NCI-H2196 (cell line): ENCODE measurements around the gene PPP1CA.
"Not testable (repeated sequence)": the region's sequence is repeated elsewhere in the genome, so short reads cannot be mapped to it uniquely, and the experiment has no call there.

Experiments
- DNase-seq: peaks from one replicate; lab custom pipeline; 2025; ENCODE audit not compliant: unreplicated experiment; lab: John Stamatoyannopoulos, UW

The PPP1CA gene

DNA sequence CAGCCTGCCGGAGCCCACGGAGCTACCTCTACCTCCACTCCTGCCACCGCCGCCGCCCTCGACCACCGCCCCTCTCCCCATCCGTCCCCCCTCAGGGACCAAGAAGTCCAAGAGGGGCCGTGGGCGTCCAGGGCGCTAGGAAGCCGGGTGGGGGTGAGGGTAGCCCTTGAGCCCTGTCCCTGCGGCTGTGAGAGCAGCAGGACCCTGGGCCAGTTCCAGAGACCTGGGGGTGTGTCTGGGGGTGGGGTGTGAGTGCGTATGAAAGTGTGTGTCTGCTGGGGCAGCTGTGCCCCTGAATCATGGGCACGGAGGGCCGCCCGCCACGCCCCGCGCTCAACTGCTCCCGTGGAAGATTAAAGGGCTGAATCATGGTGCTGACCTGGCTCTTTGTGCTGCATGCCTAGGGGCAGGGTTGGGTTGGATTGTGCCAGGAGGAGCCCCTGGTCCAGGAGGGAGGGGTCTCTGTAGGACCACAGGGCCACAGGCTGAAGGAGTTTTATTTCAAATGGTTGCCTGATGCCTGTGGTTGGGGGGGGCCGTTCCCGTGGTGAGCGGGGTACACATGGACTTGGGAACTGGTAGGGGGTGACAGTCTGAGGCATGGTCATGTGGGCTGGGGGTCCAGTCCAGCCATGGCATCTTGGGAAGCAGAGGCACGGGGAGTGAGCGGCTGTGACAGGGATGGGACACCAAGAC, 33.5 kb upstream of the PPP1CA start:
- no peak for DNase-seq

DNA sequence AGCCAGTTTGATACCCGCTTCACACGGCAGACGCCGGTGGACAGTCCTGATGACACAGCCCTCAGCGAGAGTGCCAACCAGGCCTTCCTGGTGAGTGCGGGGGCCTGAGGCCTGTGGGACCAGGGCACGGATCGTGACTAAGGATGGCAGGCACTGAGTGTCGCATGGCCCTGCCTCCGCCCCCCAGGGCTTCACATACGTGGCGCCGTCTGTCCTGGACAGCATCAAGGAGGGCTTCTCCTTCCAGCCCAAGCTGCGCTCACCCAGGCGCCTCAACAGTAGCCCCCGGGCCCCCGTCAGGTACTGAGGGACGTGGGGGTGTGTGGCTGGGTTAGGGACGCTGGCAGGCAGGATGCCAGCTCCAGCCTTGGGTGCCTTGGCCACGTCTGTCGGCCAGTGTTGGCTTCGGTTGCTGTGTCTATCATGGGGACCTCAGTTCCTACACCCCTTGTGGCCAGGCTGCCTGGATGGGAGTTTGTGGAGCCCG, 32.8 kb upstream of the PPP1CA start:
- no peak for DNase-seq

DNA sequence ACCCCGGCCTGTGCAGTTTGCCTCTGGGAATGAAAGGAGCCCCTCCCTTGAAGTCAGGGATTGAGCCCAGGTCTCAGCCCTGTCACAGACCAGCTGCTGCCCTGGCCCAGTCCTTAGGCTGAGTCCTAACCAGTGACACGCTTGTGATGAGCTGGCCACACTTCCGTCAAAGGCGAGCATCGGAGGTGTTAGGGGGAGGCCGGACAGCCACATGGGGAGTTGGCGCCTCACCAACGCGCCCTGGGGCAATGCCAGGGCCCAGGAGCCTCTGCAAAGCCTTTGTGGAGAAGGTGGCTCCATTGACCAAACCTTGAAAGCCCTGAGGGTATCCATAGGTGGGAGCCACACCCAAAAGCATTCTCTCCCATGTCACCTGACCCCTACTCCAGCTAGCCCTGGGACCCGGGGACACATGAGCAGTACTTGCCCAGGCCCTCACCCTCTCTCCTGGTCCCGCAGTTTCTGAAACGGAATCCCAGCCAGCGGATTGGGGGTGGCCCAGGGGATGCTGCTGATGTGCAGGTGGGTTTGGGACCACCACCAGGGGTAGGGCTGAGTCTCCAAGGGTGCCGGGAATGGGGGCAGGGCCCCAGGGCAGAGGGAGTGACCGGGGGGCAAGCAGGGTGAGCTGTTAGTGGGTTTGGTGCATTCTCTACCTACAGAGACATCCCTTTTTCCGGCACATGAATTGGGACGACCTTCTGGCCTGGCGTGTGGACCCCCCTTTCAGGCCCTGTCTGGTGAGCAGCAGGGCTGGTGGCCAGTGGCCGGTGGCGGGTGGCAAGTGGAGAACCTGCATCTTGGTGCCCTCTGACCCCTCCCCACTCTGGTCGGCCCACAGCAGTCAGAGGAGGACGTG, 32.1 kb upstream of the PPP1CA start:
- no peak for DNase-seq

DNA sequence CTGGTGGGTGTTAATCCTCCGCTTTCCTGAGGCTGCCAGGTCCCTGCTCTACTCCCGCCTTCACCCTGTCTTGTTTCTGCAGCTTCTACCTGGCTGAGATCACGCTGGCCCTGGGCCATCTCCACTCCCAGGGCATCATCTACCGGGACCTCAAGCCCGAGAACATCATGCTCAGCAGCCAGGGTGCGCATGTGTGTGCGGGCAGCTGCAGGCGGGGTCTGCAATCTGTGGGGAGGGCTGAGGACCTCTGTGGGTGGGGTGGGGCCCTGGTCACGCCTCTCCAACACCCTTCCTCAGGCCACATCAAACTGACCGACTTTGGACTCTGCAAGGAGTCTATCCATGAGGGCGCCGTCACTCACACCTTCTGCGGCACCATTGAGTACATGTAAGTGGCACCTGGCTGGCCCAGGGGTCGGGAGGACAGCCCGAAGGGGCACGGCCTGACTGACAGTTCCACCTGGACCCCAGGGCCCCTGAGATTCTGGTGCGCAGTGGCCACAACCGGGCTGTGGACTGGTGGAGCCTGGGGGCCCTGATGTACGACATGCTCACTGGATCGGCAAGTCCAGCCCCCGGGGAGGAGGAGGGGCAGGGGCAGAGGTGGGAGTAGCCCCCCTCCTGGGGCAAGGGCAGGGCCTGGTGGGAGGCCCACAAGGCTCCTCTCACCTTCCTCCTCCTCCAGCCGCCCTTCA, 31.1 kb upstream of the PPP1CA start:
- no peak for DNase-seq

DNA sequence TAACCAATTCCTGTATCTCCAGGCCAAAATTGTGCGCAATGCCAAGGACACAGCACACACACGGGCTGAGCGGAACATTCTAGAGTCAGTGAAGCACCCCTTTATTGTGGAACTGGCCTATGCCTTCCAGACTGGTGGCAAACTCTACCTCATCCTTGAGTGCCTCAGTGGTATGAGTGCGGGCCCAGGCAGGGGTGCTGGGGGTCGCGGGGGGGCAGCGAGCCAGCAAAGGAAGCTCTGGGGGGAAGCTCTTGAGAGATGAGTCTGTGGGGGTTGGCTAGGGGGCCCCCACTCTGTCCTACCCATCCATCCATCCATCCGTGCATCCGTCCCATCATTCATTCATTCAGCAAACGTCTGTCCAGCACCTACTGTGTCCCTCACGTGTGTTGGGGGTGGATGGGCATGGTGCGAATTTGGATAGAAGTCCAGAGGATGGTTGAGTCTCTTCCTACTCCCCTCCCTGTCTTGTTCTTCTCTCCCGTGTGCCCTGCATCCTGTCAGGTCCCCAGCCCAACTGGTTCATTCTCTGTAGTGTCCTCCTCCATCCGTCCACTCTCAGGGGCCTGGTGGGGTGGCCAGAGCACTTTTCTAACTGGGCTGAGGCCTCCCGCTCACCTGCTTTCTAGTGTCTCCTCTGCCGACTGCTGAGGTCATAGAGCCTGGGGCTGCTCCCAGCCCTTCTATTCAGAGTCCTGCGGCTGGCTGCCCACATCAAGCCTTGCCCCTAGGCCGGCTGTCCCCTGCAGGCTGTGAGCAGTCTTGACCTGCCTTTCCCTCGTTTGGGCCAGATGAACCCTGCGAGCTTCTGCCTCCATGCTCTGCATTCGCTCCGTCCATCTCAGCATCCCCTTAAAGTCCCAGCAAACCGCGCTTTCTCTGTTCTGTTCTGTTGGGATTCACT, 29.9 kb upstream of the PPP1CA start:
- DNase-seq, result no peak

DNA sequence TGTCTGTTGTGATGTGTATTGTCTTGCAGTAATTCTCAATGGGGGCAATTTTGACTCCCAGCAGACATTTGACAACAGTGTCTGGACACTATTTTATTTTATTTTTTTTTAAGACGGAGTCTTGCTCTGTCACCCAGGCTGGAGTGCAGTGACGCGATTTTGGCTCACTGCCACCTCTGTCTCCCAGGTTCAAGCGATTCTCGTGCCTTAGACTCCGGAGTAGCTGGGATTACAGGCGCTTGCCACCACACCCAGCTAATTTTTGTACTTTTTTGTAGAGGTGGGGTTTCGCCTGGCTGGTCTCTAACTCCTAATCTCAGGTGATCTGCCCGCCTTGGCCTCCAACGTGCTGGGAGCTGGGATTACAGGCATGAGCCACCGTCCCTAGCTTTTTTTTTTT, 28.1 kb upstream of the PPP1CA start:
- no peak for DNase-seq

DNA sequence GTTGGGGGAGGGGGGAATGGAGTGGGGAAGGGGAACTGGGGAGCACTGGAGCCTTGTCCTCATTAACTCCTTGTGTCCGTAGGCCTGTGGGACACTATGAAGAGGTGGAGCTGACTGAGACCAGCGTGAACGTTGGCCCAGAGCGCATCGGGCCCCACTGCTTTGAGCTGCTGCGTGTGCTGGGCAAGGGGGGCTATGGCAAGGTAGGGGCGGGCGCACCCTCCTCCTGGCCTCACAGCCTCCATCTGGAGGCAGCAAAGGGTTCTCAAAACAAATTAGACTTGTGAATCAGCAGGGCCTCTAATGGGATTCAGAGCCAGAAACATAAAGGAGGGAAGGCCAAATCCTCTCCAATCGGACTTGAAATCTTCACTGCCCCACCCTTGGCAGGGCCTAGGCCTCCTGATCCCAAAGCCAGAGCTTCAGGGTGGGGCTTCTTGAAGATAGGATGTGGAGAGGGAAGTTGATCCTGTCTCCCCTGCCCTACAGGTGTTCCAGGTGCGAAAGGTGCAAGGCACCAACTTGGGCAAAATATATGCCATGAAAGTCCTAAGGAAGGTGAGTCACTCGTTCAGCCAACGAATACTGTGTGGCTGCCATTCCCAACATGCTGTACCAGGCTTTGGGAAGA, 27.5 kb upstream of the PPP1CA start:
- no peak for DNase-seq

DNA sequence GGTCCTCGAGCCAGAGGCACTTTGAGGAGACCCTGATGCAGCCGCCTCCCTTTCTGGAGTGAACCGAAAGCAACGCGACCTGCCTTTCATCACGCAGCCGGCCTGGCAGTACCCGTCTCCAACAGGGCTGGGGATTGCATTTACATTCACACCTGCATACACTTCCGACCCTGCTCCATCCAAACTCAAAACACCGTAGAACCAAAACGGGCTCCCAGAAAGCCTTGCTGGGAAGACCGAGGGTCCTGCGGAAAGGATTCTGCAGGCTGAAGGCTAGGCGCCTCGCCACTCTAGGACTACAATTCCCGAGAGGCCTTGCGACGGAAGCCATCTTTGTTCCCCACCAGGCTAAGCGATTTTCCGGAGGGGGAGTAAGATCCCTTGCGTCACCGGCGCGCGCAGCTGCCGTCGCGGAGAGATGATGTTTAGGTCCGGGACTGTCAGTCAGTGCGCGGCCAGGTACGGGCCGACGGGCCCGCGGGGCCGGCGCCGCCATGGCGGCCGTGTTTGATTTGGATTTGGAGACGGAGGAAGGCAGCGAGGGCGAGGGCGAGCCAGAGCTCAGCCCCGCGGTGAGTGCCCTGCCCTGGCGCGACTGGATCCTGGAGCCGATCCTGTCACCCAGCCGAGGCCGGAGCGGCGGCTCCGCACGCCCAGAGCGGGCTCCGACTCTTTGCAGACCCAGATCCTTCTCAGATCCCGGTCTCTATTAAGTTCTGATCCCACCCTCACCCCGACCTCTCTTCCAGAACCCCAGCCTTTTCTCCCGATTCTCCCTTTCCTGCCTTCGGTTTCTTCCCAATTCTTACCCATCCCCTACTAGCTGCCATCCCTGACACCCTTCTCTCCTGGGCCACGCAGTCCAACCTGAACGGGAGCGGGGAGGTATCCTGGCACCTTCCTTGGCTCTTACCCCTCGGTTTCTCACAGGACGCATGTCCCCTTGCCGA, 26.7 kb upstream of the PPP1CA start, which contains the start of gene RPS6KB2:
TSS of gene RPS6KB2 (plus strand) at position 443 of the 950 bp plus-strand sequence. CDS start at position 495, 52 bp downstream.
- DNase-seq, result peak; percentile 96

DNA sequence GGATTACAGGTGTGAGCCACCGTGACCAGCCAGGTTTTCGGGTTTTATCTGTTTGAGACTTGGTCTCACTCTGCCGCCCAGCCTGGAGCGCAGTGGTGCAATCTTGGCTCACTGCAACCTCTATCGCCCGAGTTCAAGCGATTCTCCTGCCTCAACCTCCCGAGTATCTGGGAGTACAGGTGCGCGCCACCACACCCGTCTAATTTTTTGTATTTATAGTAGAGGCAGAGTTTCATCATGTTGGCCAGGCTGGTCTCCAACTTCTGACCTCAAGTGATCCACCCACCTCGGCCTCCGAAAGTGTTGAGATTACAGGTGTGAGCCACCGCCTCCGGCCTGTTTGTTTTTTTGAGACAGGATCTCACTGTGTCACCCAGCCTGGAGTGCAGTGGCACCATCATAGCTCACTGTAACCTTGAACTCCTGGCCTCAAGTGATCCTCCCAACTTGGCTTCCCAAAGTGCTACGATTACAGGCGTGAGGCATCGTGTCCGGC, 25.8 kb upstream of the PPP1CA start:
- DNase-seq, result not testable (repeated sequence)

DNA sequence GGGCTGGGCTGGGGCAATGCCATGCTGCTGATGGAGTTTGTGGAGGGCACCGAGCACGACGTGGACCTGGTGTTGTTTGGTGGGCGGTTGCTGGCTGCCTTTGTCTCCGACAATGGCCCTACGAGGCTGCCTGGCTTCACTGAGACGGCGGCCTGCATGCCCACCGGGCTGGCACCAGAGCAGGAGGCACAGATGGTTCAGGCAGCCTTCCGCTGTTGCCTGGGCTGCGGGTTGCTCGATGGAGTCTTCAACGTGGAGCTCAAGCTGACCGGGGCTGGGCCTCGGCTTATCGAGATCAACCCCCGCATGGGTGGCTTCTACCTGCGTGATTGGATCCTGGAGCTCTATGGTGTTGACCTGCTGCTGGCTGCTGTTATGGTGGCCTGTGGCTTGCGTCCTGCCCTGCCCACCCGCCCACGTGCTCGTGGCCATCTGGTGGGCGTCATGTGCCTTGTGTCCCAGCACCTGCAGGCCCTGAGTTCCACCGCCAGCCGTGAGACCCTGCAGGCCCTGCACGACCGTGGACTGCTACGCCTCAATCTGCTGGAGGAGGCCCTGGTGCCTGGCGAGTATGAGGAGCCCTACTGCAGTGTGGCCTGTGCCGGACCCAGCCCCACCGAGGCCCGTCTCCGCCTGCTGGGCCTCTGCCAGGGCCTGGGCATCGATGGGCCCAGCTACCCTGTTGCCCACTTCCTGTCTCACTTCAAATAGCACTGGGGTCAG, 22.4 kb upstream of the PPP1CA start:
- no peak for DNase-seq

DNA sequence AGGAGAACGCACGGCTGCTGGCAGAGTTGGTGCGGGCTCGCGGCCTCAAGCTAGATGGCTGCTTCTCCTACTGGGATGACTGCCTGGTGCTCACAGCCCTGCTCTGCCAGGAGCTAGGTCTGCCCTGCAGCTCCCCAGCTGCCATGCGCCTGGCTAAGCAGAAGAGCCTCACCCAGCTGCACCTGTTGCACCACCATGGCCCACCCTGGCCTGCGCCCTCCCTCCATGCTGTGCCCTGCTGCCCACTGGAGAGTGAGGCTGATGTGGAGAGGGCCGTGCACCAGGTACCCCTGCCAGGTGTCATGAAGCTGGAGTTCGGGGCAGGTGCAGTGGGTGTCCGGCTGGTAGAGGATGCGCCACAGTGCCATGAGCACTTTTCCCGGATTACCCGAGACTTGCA, 21.8 kb upstream of the PPP1CA start:
- DNase-seq, result no peak

DNA sequence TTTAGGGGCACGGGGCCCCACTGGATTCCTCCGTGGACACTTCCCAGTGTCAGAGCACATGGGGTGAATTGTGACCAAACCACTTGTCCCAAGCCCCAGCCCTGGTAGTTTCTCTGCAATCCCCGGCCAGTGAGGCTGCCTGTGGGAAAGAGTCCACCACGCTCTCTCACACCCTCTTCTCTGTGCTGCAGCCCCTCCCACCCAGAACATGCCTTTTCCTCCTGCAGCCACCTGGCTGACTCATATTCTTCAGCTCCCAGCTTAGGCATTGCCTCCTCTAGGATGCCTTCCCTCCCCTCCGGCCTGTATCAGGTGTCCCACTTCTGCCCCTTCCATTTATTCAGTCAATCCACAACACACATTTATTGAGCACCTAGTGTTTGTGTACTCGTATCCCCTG, 21.2 kb upstream of the PPP1CA start:
- DNase-seq, result no peak

DNA sequence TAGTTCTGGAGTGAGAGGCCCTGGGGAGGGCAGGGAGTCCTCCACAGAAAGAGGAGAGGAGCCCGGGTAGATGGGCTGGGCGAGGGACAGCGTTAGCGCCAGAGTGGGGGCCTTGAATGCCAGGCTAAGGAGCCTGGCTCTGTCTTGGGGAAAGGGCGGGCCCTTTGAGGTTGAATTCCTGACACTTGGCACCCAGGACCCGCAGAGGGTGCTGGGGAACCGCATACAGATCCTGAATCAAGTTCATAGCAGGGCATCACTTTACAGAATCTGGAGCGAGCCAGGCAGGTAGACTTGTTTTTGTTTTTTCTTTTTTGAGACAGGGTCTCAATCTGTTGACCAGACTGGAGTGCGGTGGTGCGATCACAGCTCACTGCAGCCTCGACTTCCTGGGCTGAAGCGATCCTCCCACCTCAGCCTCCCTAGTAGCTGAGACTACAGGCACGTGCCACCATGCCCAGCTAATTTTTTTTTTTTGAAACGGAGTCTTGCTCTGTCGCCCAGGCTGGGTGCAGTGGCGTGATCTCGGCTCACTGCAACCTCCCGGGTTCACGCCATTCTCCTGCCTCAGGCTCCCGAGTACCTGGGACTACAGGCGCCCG, 19.9 kb upstream of the PPP1CA start:
- DNase-seq, result no peak

DNA sequence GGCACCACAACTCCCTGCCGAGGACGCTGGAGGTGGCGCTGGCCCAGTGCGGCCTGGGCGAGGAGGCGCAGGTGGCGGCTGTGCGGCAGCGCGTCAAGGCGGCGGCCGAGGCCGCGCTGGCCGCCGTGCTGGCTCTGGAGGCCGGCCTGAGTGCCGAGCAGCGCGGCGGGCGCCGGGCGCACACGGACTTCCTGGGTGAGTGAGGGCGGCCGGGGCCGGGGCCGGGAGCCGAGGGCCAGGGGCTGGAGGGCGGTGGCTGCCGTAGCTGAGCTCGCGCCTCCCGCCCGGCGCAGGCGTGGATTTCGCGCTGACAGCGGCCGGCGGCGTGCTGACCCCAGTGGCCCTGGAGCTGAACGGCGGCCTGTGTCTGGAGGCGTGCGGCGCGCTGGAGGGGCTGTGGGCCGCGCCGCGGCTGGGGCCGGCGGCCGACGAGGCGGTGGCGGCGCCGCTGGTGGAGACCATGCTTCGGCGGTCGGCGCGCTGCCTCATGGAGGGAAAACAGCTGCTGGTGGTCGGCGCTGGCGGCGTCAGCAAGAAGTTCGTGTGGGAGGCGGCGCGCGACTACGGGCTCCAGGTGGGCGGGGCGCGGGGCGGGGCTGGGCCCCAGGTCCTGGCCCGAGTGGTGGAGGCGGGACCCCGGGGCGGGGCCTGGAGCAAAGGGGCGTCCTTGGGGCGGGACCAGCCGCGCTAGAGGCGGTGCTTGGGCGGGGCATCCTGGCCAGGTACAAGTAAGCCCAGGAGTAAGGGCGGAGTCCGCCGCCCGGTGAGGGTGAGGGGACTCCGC, 19.2 kb upstream of the PPP1CA start:
- peak; percentile 92 for DNase-seq

DNA sequence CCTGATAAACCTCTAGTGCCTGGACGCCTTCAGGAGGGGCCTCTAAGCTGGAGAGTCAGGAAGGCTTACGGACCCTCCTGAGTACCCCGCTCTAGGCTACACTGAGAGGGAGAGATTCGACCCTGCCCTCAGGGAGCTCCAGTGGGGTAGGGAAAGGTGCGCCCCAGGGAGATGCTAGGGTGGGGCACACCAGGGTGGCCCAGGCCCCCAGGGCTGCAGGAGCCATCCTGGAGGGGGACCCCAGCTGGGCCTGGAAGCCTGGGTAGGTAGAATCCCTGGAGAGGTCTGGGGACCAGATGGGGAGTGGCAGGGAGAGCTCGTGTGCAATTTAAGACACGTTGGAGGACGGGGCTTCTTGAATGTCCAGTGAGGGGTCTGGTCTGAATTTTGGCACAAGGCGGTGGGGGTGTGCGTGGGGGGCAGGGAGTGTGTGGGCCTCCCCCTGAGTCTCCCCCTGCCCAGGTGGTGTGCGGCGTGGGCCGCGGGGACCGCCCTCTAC, 18.5 kb upstream of the PPP1CA start:
- no peak for DNase-seq

DNA sequence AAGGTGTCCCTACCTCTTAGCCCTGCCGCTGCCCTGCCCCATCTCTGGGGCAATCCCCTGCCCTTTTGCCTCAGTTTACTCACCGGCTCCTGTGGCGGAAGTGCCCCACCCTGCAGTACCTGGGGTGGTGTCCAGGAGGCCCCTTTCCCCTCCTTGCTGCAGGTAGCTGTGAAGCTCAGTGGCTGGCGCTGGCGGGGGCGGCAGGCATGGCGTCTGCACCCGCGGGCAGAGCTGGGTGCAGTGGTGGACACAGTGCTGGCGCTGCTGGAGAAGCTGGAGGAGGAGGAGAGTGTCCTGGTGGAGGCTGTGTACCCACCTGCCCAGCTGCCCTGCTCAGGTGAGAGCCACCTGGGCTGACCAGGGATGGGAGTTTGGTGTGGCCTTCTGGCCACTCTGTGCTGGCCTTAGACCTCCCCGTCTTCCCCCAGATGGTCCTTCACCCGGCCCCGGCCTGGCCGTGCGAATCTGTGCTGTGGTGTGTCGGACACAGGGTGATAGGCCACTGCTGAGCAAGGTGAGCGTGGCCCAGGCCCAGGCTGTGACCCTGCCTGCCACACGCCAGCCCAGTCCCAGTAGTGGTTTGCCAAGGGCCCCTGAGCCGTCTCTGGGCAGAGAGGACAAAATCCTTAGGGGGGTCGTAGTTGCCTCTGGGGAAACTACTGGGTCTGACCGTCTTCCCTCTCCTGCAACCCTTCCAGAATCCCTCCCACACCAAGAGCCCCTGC, 17.8 kb upstream of the PPP1CA start:
- DNase-seq, result no peak
